Liver (tissue), 9 donors: ENCODE data around the gene CCL4L2. TPM values are rescaled to one million over a fixed set of nuclear protein-coding genes. Genes with fewer than 3 reads are reported as not detected.
"Not testable (repeated sequence)": the region's sequence is repeated elsewhere in the genome, so short reads cannot be mapped to it uniquely, and the experiment has no call there.

Experiments used
- DNase-seq: peaks from one replicate; pipeline ENCODE4 v3.0.0-alpha.2; 2017; ENCODE audit warnings: low spot score
- H3K27ac ChIP-seq, 2 donors: one replicate each; pipeline ENCODE4 v1.7.0; 2013; ENCODE audit warnings: inconsistent platforms in 2 of 2, low read length in 2 of 2, control low read depth in 1 of 2, low read depth in 1 of 2, mild to moderate bottlenecking in 1 of 2
- H3K27me3 ChIP-seq, 4 donors: one replicate each; pipeline versions ENCODE4 v1.6.1 to v1.7.0; 2013; ENCODE audit warnings: low read length in 3 of 4, inconsistent platforms in 1 of 4, mild to moderate bottlenecking in 1 of 4, moderate library complexity in 1 of 4; ENCODE audit not compliant: control insufficient read depth in 4 of 4, insufficient read depth in 4 of 4
- H3K36me3 ChIP-seq, 4 donors: one replicate each; pipeline versions ENCODE4 v1.6.1 to v1.7.0; 2013; ENCODE audit warnings: low read length in 3 of 4, mild to moderate bottlenecking in 3 of 4, low read depth in 1 of 4, moderate library complexity in 1 of 4; ENCODE audit not compliant: control insufficient read depth in 4 of 4, insufficient read depth in 3 of 4
- H3K4me1 ChIP-seq, 4 donors: one replicate each; pipeline versions ENCODE4 v1.6.1 to v1.7.0; 2013; ENCODE audit warnings: low read length in 3 of 4, mild to moderate bottlenecking in 3 of 4, moderate library complexity in 1 of 4; ENCODE audit not compliant: control insufficient read depth in 4 of 4, insufficient read depth in 4 of 4
- H3K4me3 ChIP-seq, 3 donors: one replicate each; pipeline versions ENCODE4 v1.6.1 to v1.7.0; 2013; ENCODE audit warnings: low read length in 3 of 3, control low read depth in 1 of 3, low read depth in 1 of 3, mild to moderate bottlenecking in 1 of 3
- H3K9ac ChIP-seq, 2 donors: one replicate each; pipeline ENCODE4 v1.7.0; 2013; ENCODE audit warnings: low read length in 2 of 2, mild to moderate bottlenecking in 2 of 2, moderate library complexity in 2 of 2, control low read depth in 1 of 2, low read depth in 1 of 2
- H3K9me3 ChIP-seq, 4 donors: one replicate each; pipeline versions ENCODE4 v1.6.1 to v1.7.0; 2013; ENCODE audit warnings: low read length in 3 of 4; ENCODE audit not compliant: control insufficient read depth in 4 of 4
- ATF3 ChIP-seq: IDR thresholded peaks from 2 replicates; pipeline ENCODE4 v1.6.1; 2016; ENCODE audit warnings: antibody characterized with exemption
- EGR1 ChIP-seq, 2 donors: IDR thresholded peaks; 2 replicates each; pipeline ENCODE4 v1.6.1; 2016 to 2018; ENCODE audit warnings: antibody characterized with exemption in 2 of 2, low read depth in 2 of 2
- FOXA1 ChIP-seq: IDR thresholded peaks from 2 replicates; pipeline ENCODE4 v1.6.1; 2016; ENCODE audit warnings: antibody characterized with exemption
- FOXA2 ChIP-seq: IDR thresholded peaks from 2 replicates; pipeline ENCODE4 v1.6.1; 2016; ENCODE audit warnings: antibody characterized with exemption
- GABPA ChIP-seq, 2 donors: IDR thresholded peaks in 1 of 2; conservative IDR thresholded peaks in 1 of 2; 2 replicates each; pipeline ENCODE4 v1.6.1; 2016; ENCODE audit warnings: antibody characterized with exemption in 2 of 2, mild to moderate bottlenecking in 1 of 2, moderate library complexity in 1 of 2
- HNF4G ChIP-seq: IDR thresholded peaks from 2 replicates; pipeline ENCODE4 v1.6.1; 2016; ENCODE audit warnings: antibody characterized with exemption
- JUND ChIP-seq, 2 donors: IDR thresholded peaks; 2 replicates each; pipeline ENCODE4 v1.6.1; 2016; ENCODE audit warnings: antibody characterized with exemption in 2 of 2
- MAX ChIP-seq: IDR thresholded peaks from 2 replicates; pipeline ENCODE4 v1.6.1; 2016; ENCODE audit warnings: antibody characterized with exemption
- NR2F2 ChIP-seq: IDR thresholded peaks from 2 replicates; pipeline ENCODE4 v1.6.1; 2016; ENCODE audit warnings: antibody characterized with exemption
- RAD21 ChIP-seq, 2 donors: IDR thresholded peaks; 2 replicates each; pipeline ENCODE4 v1.6.1; 2016; ENCODE audit warnings: antibody characterized with exemption in 2 of 2, mild to moderate bottlenecking in 2 of 2
- REST ChIP-seq: IDR thresholded peaks from 2 replicates; pipeline ENCODE4 v1.6.1; 2016; ENCODE audit warnings: antibody characterized with exemption, mild to moderate bottlenecking
- RXRA ChIP-seq, 2 donors: IDR thresholded peaks; 2 replicates each; pipeline ENCODE4 v1.6.1; 2017 to 2018; ENCODE audit warnings: antibody characterized with exemption in 2 of 2, mild to moderate bottlenecking in 1 of 2
- TAF1 ChIP-seq: conservative IDR thresholded peaks from 2 replicates; pipeline ENCODE4 v1.6.1; 2016; ENCODE audit warnings: antibody characterized with exemption, mild to moderate bottlenecking
- YY1 ChIP-seq: IDR thresholded peaks from 2 replicates; pipeline ENCODE4 v1.6.1; 2016; ENCODE audit warnings: antibody characterized with exemption, mild to moderate bottlenecking
- ZBTB33 ChIP-seq: IDR thresholded peaks from 2 replicates; pipeline ENCODE4 v1.6.1; 2016; ENCODE audit warnings: antibody characterized with exemption
- WGBS: extraction: QIAGEN DNeasy Blood & Tissue Kit; methylation state at CpG from one replicate; pipeline ENCODE4 v1.1.7; 2013; 5-methylcytosine and 5-hydroxymethylcytosine counted together
- polyA plus RNA-seq, 2 donors: library from polyadenylated mRNA; stranded (reverse) in 1 of 2; unstranded in 1 of 2; fragments of 200-250 nt in 1 of 2; fragments of >200 nt in 1 of 2; fragmentation: Nextera tagmentation in 1 of 2; extraction: Ambion mirVana in 1 of 2; gene quantifications; one replicate each; pipeline versions ENCODE4 v1.2.1 to v1.2.3, GENCODE V29; 2013 to 2015
- total RNA-seq, 2 donors: library from RNA; depleted of rRNA; stranded (reverse); fragments of >200 nt; gene quantifications; one replicate each; pipeline ENCODE4 v1.2.3, GENCODE V29; 2014
- donor health status: healthy.
- donor health status: healthy.
- donor health status: healthy.
- donor health status: healthy.
- donor health status: healthy.

CCL4L2 gene
- total and polyA plus RNA-seq, 4 donors: 0.50 to 2.8 (median 1.1) TPM

DNA sequence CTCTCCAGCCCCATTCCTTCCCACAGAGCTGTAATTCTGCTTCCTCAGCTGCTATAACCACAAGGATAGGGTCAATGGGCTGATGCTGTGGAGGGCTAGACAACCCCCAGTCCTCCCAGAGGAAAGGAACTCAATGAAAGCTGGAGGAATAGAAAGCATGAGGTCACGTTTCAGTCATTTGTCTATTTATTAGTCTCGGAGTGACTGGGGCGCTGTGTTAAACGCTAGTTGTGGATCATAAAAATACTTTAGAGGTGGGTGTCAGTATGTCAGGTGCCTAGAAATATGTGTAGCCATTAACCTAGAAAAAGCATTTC, 13.5 kb upstream of the CCL4L2 start:
- Histone ChIP-seq H3K27ac (no peak overlapping the region), H3K9ac (no peak overlapping the region), H3K27me3 (no peaks in the 10 kb centered on the region), H3K9me3 (no peaks in the 10 kb centered on the region), H3K4me3 (no peak overlapping the region), H3K36me3 (no peaks in the 10 kb centered on the region), H3K4me1 (peaks cover 9 to 25% (median 22%) of the 10 kb centered on the region in 4 donors)
- TF ChIP-seq FOXA2 (no peak), EGR1 (IDR thresholded peaks at IDR 0.05; ENCODE audit: low read depth in 2 of 2) (no peak), RAD21 (IDR thresholded peaks at IDR 0.05) (no peak)
- DNase-seq: no peak
- 80% methylated on average over 4 of the region's 4 CpGs for WGBS

GRCh38 chr17:36198831-36199465, 11.9 kb upstream of the CCL4L2 start:
- Histone ChIP-seq H3K4me1 (peaks cover 6 to 10% (median 7%) of the 10 kb centered on the region in 4 donors), H3K4me3 (no peak overlapping the region), H3K27me3 (no peaks in the 10 kb centered on the region), H3K36me3 (no peaks in the 10 kb centered on the region), H3K9me3 (no peaks in the 10 kb centered on the region), H3K9ac (no peak overlapping the region), H3K27ac (no peak overlapping the region)
- TF ChIP-seq EGR1 (IDR thresholded peaks at IDR 0.05; ENCODE audit: low read depth in 2 of 2): no peak
- TF ChIP-seq RXRA (IDR thresholded peaks at IDR 0.05): no peak
- no peak for TF ChIP-seq TAF1
- TF ChIP-seq MAX: no peak
- no peak for TF ChIP-seq FOXA2
- no peak for TF ChIP-seq JUND (IDR thresholded peaks at IDR 0.05)
- TF ChIP-seq REST: no peak
- TF ChIP-seq ATF3: no peak
- no peak for TF ChIP-seq ZBTB33
- no peak for TF ChIP-seq HNF4G
- no peak for TF ChIP-seq GABPA (IDR thresholded peaks at IDR 0.05 in 1 of 2, conservative IDR thresholded peaks at IDR 0.05 in 1 of 2)
- no peak for TF ChIP-seq NR2F2
- TF ChIP-seq YY1: no peak
- TF ChIP-seq FOXA1: no peak
- WGBS: 75% methylated on average over 7 of the region's 7 CpGs
- DNase-seq: no peak

- H3K36me3 ChIP-seq, H3K27ac ChIP-seq, H3K9me3 ChIP-seq, DNase-seq, H3K9ac ChIP-seq, H3K4me3 ChIP-seq, H3K4me1 ChIP-seq, H3K27me3 ChIP-seq: not testable (repeated sequence)
- 99% methylated on average over 4 of the region's 4 CpGs for WGBS
Measured at GRCh38 chr17:36201102-36201501, 9.8 kb upstream of the CCL4L2 start.

DNA sequence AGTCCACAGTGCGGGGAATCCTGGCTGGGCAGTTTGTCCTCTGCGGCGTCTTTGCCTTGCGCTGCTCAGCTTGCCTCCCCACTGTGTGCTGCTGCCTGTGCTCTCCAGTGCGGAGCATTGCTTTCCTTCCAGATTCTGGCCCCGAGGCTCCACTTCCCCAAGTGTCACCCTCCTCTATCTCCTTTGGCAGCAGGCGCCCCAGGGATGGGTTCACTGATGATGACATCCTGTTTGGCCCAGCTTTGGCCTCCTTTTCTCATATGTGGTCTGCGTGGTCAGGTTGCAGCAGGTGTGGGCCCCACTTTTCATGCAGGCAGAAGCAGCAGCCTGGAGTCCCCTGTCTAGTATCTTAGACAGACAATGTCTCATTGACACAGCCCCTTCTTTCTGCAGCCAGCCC, 9.4 kb upstream of the CCL4L2 start:
- not testable (repeated sequence) for H3K4me3 ChIP-seq, H3K9ac ChIP-seq, H3K27me3 ChIP-seq, DNase-seq, H3K36me3 ChIP-seq, H3K27ac ChIP-seq, H3K9me3 ChIP-seq, H3K4me1 ChIP-seq
- 86% methylated on average over 8 of the region's 8 CpGs for whole genome bisulfite sequencing
